Liver (tissue), 3 donors: ENCODE results near the gene DCUN1D1.

Experiments
- ATF3 ChIP-seq: IDR thresholded peaks from 2 replicates; pipeline ENCODE4 v1.6.1; 2016; ENCODE audit warnings: antibody characterized with exemption
- CTCF ChIP-seq: fragments of 150-350 bp; IDR thresholded peaks from 2 replicates; pipeline ENCODE4 v1.5.1; 2017; ENCODE audit warnings: improper control_type of control experiment, low read depth, low read length; ENCODE audit not compliant: missing input control
- GABPA ChIP-seq, 2 donors: IDR thresholded peaks in 1 of 2; conservative IDR thresholded peaks in 1 of 2; 2 replicates each; pipeline ENCODE4 v1.6.1; 2016; ENCODE audit warnings: antibody characterized with exemption in 2 of 2, mild to moderate bottlenecking in 1 of 2, moderate library complexity in 1 of 2
- REST ChIP-seq: IDR thresholded peaks from 2 replicates; pipeline ENCODE4 v1.6.1; 2016; ENCODE audit warnings: antibody characterized with exemption, mild to moderate bottlenecking
- YY1 ChIP-seq: IDR thresholded peaks from 2 replicates; pipeline ENCODE4 v1.6.1; 2016; ENCODE audit warnings: antibody characterized with exemption, mild to moderate bottlenecking
- donor health status: healthy.
- donor health status: healthy.

GRCh38 chr3:182948305-182948704 is 32.0 kb downstream of the DCUN1D1 start:
- TF ChIP-seq GABPA (IDR thresholded peaks at IDR 0.05 in 1 of 2, conservative IDR thresholded peaks at IDR 0.05 in 1 of 2) (no peak), REST (no peak), YY1 (no peak), CTCF (no peak), ATF3 (no peak)
